Ishikawa (cell line): ENCODE data around the gene WDTC1.

Experiments used
- CEBPB ChIP-seq: IDR thresholded peaks from 2 replicates; pipeline ENCODE4 v1.6.1; 2012
- CREB1 ChIP-seq: IDR thresholded peaks from 2 replicates; pipeline ENCODE4 v1.6.1; 2012; ENCODE audit warnings: low read depth
- EGR1 ChIP-seq: IDR thresholded peaks from 2 replicates; pipeline ENCODE4 v1.6.1; 2012
- EP300 ChIP-seq: IDR thresholded peaks from 2 replicates; pipeline ENCODE4 v1.6.1; 2012; ENCODE audit warnings: borderline replicate concordance
- FOXM1 ChIP-seq: IDR thresholded peaks from 2 replicates; pipeline ENCODE4 v1.6.1; 2012; ENCODE audit warnings: low read depth, borderline replicate concordance
- NFIC ChIP-seq: IDR thresholded peaks from 2 replicates; pipeline ENCODE4 v1.6.1; 2012
- RAD21 ChIP-seq: IDR thresholded peaks from 2 replicates; pipeline ENCODE4 v1.6.1; 2012; ENCODE audit warnings: low read depth
- TAF1 ChIP-seq: IDR thresholded peaks from 2 replicates; pipeline ENCODE4 v1.6.1; 2012; ENCODE audit warnings: low read depth, mild to moderate bottlenecking
- TEAD4 ChIP-seq: IDR thresholded peaks from 2 replicates; pipeline ENCODE4 v1.6.1; 2012
- YY1 ChIP-seq: IDR thresholded peaks from 2 replicates; pipeline ENCODE4 v1.6.1; 2012; ENCODE audit warnings: low read depth
- TF ChIP-seq, protein P1 (sequence below): IDR thresholded peaks from 2 replicates; pipeline ENCODE4 v1.6.1; 2012; ENCODE audit warnings: low read depth, mild to moderate bottlenecking
- TF ChIP-seq, protein P2 (sequence below): IDR thresholded peaks from 2 replicates; pipeline ENCODE4 v1.6.1; 2012
- TF ChIP-seq, protein P3 (sequence below): IDR thresholded peaks from 2 replicates; pipeline ENCODE4 v1.6.1; 2012

DNA sequence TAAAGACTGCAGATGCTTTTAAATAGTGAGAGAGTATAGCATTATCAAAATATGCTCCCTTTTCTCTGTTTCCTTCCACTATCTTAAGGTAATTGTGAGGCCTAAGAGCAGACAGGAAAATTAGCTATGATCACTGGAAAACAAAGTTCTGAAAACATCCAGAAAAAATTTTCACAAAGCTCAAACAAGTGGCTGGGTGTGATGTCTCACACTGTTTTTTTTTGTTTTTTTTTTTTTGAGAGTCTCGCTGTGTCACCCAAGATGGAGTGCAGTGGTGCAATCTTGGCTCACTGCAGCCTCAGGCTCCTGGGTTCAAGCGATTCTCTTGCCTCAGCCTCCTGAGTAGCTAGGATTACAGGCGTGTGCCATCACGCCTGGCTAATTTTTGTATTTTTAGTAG, 7.2 kb downstream of the WDTC1 start:
- TF ChIP-seq EP300 (no peak), TEAD4 (no peak), YY1 (no peak), RAD21 (no peak), CREB1 (no peak), CEBPB (no peak), TAF1 (no peak), FOXM1 (no peak), EGR1 (no peak), NFIC (no peak)
- TF ChIP-seq, protein P1, sequence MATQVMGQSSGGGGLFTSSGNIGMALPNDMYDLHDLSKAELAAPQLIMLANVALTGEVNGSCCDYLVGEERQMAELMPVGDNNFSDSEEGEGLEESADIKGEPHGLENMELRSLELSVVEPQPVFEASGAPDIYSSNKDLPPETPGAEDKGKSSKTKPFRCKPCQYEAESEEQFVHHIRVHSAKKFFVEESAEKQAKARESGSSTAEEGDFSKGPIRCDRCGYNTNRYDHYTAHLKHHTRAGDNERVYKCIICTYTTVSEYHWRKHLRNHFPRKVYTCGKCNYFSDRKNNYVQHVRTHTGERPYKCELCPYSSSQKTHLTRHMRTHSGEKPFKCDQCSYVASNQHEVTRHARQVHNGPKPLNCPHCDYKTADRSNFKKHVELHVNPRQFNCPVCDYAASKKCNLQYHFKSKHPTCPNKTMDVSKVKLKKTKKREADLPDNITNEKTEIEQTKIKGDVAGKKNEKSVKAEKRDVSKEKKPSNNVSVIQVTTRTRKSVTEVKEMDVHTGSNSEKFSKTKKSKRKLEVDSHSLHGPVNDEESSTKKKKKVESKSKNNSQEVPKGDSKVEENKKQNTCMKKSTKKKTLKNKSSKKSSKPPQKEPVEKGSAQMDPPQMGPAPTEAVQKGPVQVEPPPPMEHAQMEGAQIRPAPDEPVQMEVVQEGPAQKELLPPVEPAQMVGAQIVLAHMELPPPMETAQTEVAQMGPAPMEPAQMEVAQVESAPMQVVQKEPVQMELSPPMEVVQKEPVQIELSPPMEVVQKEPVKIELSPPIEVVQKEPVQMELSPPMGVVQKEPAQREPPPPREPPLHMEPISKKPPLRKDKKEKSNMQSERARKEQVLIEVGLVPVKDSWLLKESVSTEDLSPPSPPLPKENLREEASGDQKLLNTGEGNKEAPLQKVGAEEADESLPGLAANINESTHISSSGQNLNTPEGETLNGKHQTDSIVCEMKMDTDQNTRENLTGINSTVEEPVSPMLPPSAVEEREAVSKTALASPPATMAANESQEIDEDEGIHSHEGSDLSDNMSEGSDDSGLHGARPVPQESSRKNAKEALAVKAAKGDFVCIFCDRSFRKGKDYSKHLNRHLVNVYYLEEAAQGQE, result no peak
- TF ChIP-seq, protein P2, sequence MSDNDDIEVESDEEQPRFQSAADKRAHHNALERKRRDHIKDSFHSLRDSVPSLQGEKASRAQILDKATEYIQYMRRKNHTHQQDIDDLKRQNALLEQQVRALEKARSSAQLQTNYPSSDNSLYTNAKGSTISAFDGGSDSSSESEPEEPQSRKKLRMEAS, result no peak
- TF ChIP-seq, protein P3, sequence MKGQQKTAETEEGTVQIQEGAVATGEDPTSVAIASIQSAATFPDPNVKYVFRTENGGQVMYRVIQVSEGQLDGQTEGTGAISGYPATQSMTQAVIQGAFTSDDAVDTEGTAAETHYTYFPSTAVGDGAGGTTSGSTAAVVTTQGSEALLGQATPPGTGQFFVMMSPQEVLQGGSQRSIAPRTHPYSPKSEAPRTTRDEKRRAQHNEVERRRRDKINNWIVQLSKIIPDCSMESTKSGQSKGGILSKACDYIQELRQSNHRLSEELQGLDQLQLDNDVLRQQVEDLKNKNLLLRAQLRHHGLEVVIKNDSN, result no peak
